GM12891 (cell line): ENCODE data around the gene HPF1.
"Not testable (repeated sequence)": the region's sequence is repeated elsewhere in the genome, so short reads cannot be mapped to it uniquely, and the experiment has no call there.

ENCODE experiments used
- PAX5 ChIP-seq: IDR thresholded peaks from 2 replicates; pipeline ENCODE4 v1.6.1; 2011; ENCODE audit warnings: low read length, moderate library complexity, mild to moderate bottlenecking; ENCODE audit not compliant: insufficient read depth, severe bottlenecking
- POLR2A ChIP-seq: IDR thresholded peaks from 2 replicates; pipeline ENCODE4 v1.6.1; 2011; ENCODE audit warnings: low read depth, low read length, control low read depth
- POLR2AphosphoS5 ChIP-seq: IDR thresholded peaks from 2 replicates; pipeline ENCODE4 v1.6.1; 2011; ENCODE audit warnings: low read depth, low read length, control low read depth
- POU2F2 ChIP-seq: IDR thresholded peaks from 2 replicates; pipeline ENCODE4 v1.6.1; 2011; ENCODE audit warnings: low read depth, mild to moderate bottlenecking, control low read depth, low read length, moderate library complexity
- SPI1 ChIP-seq: IDR thresholded peaks from 2 replicates; pipeline ENCODE4 v1.6.1; 2011; ENCODE audit warnings: low read depth, low read length, control low read depth
- TAF1 ChIP-seq: IDR thresholded peaks from 2 replicates; pipeline ENCODE4 v1.6.1; 2011; ENCODE audit warnings: low read depth, low read length, control low read depth

DNA sequence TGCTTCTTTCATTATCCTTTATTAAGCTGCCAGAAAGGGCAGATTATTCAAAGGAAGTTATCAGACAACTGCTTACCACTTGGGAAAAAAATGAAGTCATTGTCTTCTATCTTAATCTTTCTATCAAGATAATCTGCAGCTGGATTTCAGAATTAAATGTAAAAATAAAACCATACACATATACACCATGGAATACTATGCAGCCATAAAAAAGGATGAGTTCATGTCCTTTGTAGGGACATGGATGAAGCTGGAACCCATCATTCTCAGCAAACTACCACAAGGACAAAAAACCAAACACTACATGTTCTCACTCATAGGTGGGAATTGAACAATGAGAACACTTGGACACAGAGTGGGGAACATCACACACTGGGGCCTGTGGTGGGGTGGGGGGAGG, 19.1 kb downstream of the HPF1 start:
- TF ChIP-seq TAF1, POLR2A, PAX5, POLR2AphosphoS5, SPI1, POU2F2: not testable (repeated sequence)
